ENCODE measurements around the gene BRI3. TPM values are rescaled to one million over a fixed set of nuclear protein-coding genes. Genes with fewer than 3 reads are reported as not detected.

Gene BRI3
- total RNA-seq, 1 experiment from 2014 or later, result 154 TPM

GRCh38 chr7:98324782-98325181, 43.3 kb downstream of the BRI3 start:
- no TSS peak for BruUV-seq (replicated peaks)

GRCh38 chr7:98329100-98329790, 47.8 kb downstream of the BRI3 start:
- H3K36me3 Mint-ChIP-seq (ENCODE audit: insufficient read depth, unreplicated experiment), result peaks cover 13% of the 10 kb centered on the region
- no peak overlapping the region for H3K4me3 Mint-ChIP-seq (ENCODE audit: unreplicated experiment)

More at GRCh38 chr7:98324782-98325181, 43.3 kb downstream of the BRI3 start:
- intact Hi-C loops (cut with micrococcal nuclease), result no loop called here
- DNase-seq (ENCODE audit: unreplicated experiment), result no peak
- TF ChIP-seq CTCF (IDR thresholded peaks at IDR 0.05; ENCODE audit: unreplicated experiment), result no peak
- Mint-ChIP-seq H3K27ac (ENCODE audit: low read depth, unreplicated experiment) (no peak overlapping the region), H3K9me3 (ENCODE audit: unreplicated experiment) (no peaks in the 10 kb centered on the region), H3K36me3 (ENCODE audit: insufficient read depth, unreplicated experiment) (peaks cover 6% of the 10 kb centered on the region), H3K4me3 (ENCODE audit: unreplicated experiment) (no peak overlapping the region), H3K4me1 (ENCODE audit: insufficient read depth, unreplicated experiment) (peaks cover 7% of the 10 kb centered on the region), H3K27me3 (ENCODE audit: insufficient read depth, unreplicated experiment) (no peaks in the 10 kb centered on the region)
- ChIA-PET POLR2A (interaction anchor here (0.9 to 3.3 kb wide), 3 partner anchors 13 to 76 kb away, joined by 3 to 9 read pairs (median 3); partner anchors contain the start of gene BAIAP2L1), CTCF (interaction anchor here (0.6 to 0.8 kb wide), 2 partner anchors 78 to 527 kb away, joined by 3 to 5 read pairs; no protein-coding TSS in a partner anchor)

GRCh38 chr7:98329791-98330373, 48.4 kb downstream of the BRI3 start:
- POLR2A ChIA-PET, result interaction anchor here (0.6 kb wide), 1 partner anchor 45 kb away, joined by 3 read pairs; no protein-coding TSS in a partner anchor
- intact Hi-C loops (cut with micrococcal nuclease), result no loop called here
- Mint-ChIP-seq H3K27ac (ENCODE audit: low read depth, unreplicated experiment) (no peak overlapping the region), H3K27me3 (ENCODE audit: insufficient read depth, unreplicated experiment) (no peaks in the 10 kb centered on the region), H3K9me3 (ENCODE audit: unreplicated experiment) (peaks cover 8% of the 10 kb centered on the region), H3K4me3 (ENCODE audit: unreplicated experiment) (no peak overlapping the region), H3K36me3 (ENCODE audit: insufficient read depth, unreplicated experiment) (peaks cover 13% of the 10 kb centered on the region), H3K4me1 (ENCODE audit: insufficient read depth, unreplicated experiment) (peaks cover 17% of the 10 kb centered on the region)
- TF ChIP-seq CTCF (IDR thresholded peaks at IDR 0.05; ENCODE audit: unreplicated experiment), result no peak
- DNase-seq (ENCODE audit: unreplicated experiment), result no peak
- no TSS peak for BruUV-seq (replicated peaks)
- CTCF ChIA-PET, result interaction anchor here (1.0 kb wide), 1 partner anchor 43 kb away, joined by 3 read pairs; no protein-coding TSS in a partner anchor

More at GRCh38 chr7:98329100-98329790, 47.8 kb downstream of the BRI3 start:
- Mint-ChIP-seq H3K9me3 (ENCODE audit: unreplicated experiment) (peaks cover 8% of the 10 kb centered on the region), H3K27me3 (ENCODE audit: insufficient read depth, unreplicated experiment) (no peaks in the 10 kb centered on the region), H3K27ac (ENCODE audit: low read depth, unreplicated experiment) (no peak overlapping the region), H3K4me1 (ENCODE audit: insufficient read depth, unreplicated experiment) (peaks cover 17% of the 10 kb centered on the region)
- ChIA-PET CTCF (interaction anchor here (1.0 kb wide), 1 partner anchor 43 kb away, joined by 3 read pairs; no protein-coding TSS in a partner anchor), POLR2A (interaction anchor here (0.6 kb wide), 1 partner anchor 25 kb away, joined by 3 read pairs; no protein-coding TSS in a partner anchor)
- no TSS peak for BruUV-seq (replicated peaks)
- no peak for TF ChIP-seq CTCF (IDR thresholded peaks at IDR 0.05; ENCODE audit: unreplicated experiment)
- intact Hi-C loops (cut with micrococcal nuclease), result no loop called here
- no peak for DNase-seq (ENCODE audit: unreplicated experiment)

GRCh38 chr7:98330926-98331529, 49.5 kb downstream of the BRI3 start:
- no TSS peak for BruUV-seq (replicated peaks)
- DNase-seq (ENCODE audit: unreplicated experiment), result no peak
- CTCF ChIA-PET, result no interaction called here
- TF ChIP-seq CTCF (IDR thresholded peaks at IDR 0.05; ENCODE audit: unreplicated experiment), result no peak
- H3K4me1 Mint-ChIP-seq (ENCODE audit: insufficient read depth, unreplicated experiment), result peaks cover 17% of the 10 kb centered on the region
- H3K4me3 Mint-ChIP-seq (ENCODE audit: unreplicated experiment), result no peak overlapping the region
- H3K27ac Mint-ChIP-seq (ENCODE audit: low read depth, unreplicated experiment), result no peak overlapping the region
- no peaks in the 10 kb centered on the region for H3K27me3 Mint-ChIP-seq (ENCODE audit: insufficient read depth, unreplicated experiment)
- POLR2A ChIA-PET, result interaction anchor here (0.7 to 1.0 kb wide), 2 partner anchors 21 to 70 kb away, joined by 3 read pairs; no protein-coding TSS in a partner anchor
- H3K36me3 Mint-ChIP-seq (ENCODE audit: insufficient read depth, unreplicated experiment), result peaks cover 13% of the 10 kb centered on the region
- intact Hi-C loops (cut with micrococcal nuclease), result no loop called here
- peaks cover 8% of the 10 kb centered on the region for H3K9me3 Mint-ChIP-seq (ENCODE audit: unreplicated experiment)
